CD4-positive, alpha-beta T cell (primary cell): ENCODE data around the gene IFI35. TPM values are rescaled to one million over a fixed set of nuclear protein-coding genes. Genes with fewer than 3 reads are reported as not detected.
"Not testable (repeated sequence)": the region's sequence is repeated elsewhere in the genome, so short reads cannot be mapped to it uniquely, and the experiment has no call there.

ENCODE experiments used
- ATAC-seq: fragments of 200-7000 bp; cut with Tn5 transposase; one replicate; pipeline ENCODE4 v1.10.0; 2022; ENCODE audit warnings: mild to moderate bottlenecking; ENCODE audit not compliant: poor library complexity
- CTCF ChIA-PET: fragments of 350-600 bp; sonication (Branson Sonifier 250); formaldehyde crosslinking; loops from one replicate; lab custom pipeline; 2021; ENCODE audit warnings: antibody characterized with exemption, inconsistent platforms; lab: Charles Lee
- POLR2A ChIA-PET: fragments of 350-600 bp; sonication (Branson Sonifier 250); formaldehyde crosslinking; loops from one replicate; lab custom pipeline; 2021; ENCODE audit warnings: antibody characterized with exemption, inconsistent platforms; lab: Charles Lee
- DNase-seq, 14 experiments: peaks; one replicate each; pipeline ENCODE4 v3.0.0-alpha.2; 2013 to 2020; ENCODE audit warnings: mixed read lengths in 2 of 14
- H3K27ac ChIP-seq, 2 donors: one replicate each; pipeline versions ENCODE4 v1.5.1 to v1.7.0; 2013; ENCODE audit warnings: low read length in 2 of 2, low read depth in 1 of 2, mild to moderate bottlenecking in 1 of 2
- H3K27me3 ChIP-seq, 2 experiments: 1 replicate in 1 of 2; 2 replicates in 1 of 2; pipeline versions ENCODE4 v1.6.1 to v1.7.0; 2013; ENCODE audit warnings: low read length in 2 of 2, control low read depth in 1 of 2, mild to moderate bottlenecking in 1 of 2, moderate library complexity in 1 of 2; ENCODE audit not compliant: insufficient read depth in 2 of 2, control insufficient read depth in 1 of 2
- H3K36me3 ChIP-seq: one replicate; pipeline ENCODE4 v1.6.1; 2013; ENCODE audit warnings: low read length, control low read depth; ENCODE audit not compliant: insufficient read depth
- H3K4me1 ChIP-seq: one replicate; pipeline ENCODE4 v1.6.1; 2013; ENCODE audit warnings: low read length, control low read depth; ENCODE audit not compliant: insufficient read depth
- H3K4me3 ChIP-seq: one replicate; pipeline ENCODE4 v1.5.1; 2013; ENCODE audit warnings: mild to moderate bottlenecking, low read length, moderate library complexity
- H3K9me3 ChIP-seq, 2 experiments: 1 replicate in 1 of 2; 2 replicates in 1 of 2; pipeline versions ENCODE4 v1.6.1 to v1.7.0; 2013; ENCODE audit warnings: low read length in 2 of 2, mild to moderate bottlenecking in 2 of 2, control low read depth in 1 of 2, moderate library complexity in 1 of 2; ENCODE audit not compliant: control insufficient read depth in 1 of 2, insufficient read depth in 1 of 2
- H3K27ac Mint-ChIP-seq: one replicate; pipeline ENCODE4 v1.8.0; 2020; ENCODE audit warnings: mixed read lengths
- H3K27me3 Mint-ChIP-seq: one replicate; pipeline ENCODE4 v1.8.0; 2021; ENCODE audit warnings: mixed read lengths
- H3K36me3 Mint-ChIP-seq: one replicate; pipeline ENCODE4 v1.8.0; 2021; ENCODE audit warnings: low read depth, mixed read lengths
- H3K4me1 Mint-ChIP-seq: one replicate; pipeline ENCODE4 v1.8.0; 2021; ENCODE audit warnings: low read depth, mixed read lengths
- H3K4me3 Mint-ChIP-seq: one replicate; pipeline ENCODE4 v1.8.0; 2020; ENCODE audit warnings: mild to moderate bottlenecking, mixed read lengths
- H3K9me3 Mint-ChIP-seq: one replicate; pipeline ENCODE4 v1.8.0; 2020; ENCODE audit warnings: mixed read lengths
- intact Hi-C, 2 experiments: fragments of 100-400 bp; cut with DNase I in 1 of 2; cut with micrococcal nuclease in 1 of 2; formaldehyde crosslinking; loops; one replicate each; pipeline versions ENCODE4 v1.15.1 to v1.9.0; 2023 to 2025; cut with DNase I, micrococcal nuclease
- total RNA-seq, 174 experiments: library from RNA in 2 of 174; stranded (reverse) in 2 of 174; gene quantifications; one replicate each; pipeline ENCODE4 v1.2.3 and lab custom pipeline; 2021 to 2026
- TF ChIP-seq, protein P1 (sequence below): fragments of 200-600 bp; IDR thresholded peaks from one replicate; pipeline ENCODE4 v1.8.0; 2022; ENCODE audit warnings: antibody characterized with exemption, mild to moderate bottlenecking

IFI35 gene
- total RNA-seq, 2 experiments from 2014 or later = 23.0 to 24.7 TPM

DNA sequence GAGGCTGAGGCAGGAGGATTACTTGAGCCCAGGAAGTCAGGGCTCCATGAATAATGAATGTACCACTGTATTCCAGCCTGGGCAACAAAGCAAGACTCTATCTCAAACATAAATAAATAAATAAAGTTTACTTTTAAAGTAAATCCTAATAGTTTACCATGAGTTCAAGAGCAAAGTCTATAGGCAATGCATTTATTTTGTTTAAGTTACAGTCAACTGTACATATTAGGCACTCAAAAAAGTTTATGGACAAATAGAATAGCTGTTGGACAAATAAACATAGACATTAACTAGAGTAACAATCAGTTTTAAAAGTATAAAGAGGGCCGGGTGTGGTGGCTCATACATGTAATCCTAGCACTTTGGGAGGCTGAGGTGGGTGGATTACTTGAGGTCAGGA is 38.7 kb upstream of the IFI35 start:
- peaks cover 12% of the 10 kb centered on the region for H3K36me3 Mint-ChIP-seq
- no peak overlapping the region for H3K4me3 Mint-ChIP-seq
- DNase-seq = no peak
- ChIA-PET POLR2A (no interaction called here), CTCF (no interaction called here)
- no peak overlapping the region for H3K27ac ChIP-seq
- H3K36me3 ChIP-seq = no peaks in the 10 kb centered on the region
- no peaks in the 10 kb centered on the region for H3K9me3 ChIP-seq
- H3K27ac Mint-ChIP-seq = no peak overlapping the region
- H3K27me3 ChIP-seq = no peaks in the 10 kb centered on the region
- no peak for ATAC-seq
- TF ChIP-seq, protein P1, sequence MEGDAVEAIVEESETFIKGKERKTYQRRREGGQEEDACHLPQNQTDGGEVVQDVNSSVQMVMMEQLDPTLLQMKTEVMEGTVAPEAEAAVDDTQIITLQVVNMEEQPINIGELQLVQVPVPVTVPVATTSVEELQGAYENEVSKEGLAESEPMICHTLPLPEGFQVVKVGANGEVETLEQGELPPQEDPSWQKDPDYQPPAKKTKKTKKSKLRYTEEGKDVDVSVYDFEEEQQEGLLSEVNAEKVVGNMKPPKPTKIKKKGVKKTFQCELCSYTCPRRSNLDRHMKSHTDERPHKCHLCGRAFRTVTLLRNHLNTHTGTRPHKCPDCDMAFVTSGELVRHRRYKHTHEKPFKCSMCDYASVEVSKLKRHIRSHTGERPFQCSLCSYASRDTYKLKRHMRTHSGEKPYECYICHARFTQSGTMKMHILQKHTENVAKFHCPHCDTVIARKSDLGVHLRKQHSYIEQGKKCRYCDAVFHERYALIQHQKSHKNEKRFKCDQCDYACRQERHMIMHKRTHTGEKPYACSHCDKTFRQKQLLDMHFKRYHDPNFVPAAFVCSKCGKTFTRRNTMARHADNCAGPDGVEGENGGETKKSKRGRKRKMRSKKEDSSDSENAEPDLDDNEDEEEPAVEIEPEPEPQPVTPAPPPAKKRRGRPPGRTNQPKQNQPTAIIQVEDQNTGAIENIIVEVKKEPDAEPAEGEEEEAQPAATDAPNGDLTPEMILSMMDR = no peak
- peaks cover 16% of the 10 kb centered on the region for H3K4me1 ChIP-seq
- no peaks in the 10 kb centered on the region for H3K9me3 Mint-ChIP-seq
- H3K4me3 ChIP-seq = no peak overlapping the region
- H3K27me3 Mint-ChIP-seq = no peaks in the 10 kb centered on the region
- intact Hi-C loops = no loop called here
- H3K4me1 Mint-ChIP-seq = peaks cover 14% of the 10 kb centered on the region

DNA sequence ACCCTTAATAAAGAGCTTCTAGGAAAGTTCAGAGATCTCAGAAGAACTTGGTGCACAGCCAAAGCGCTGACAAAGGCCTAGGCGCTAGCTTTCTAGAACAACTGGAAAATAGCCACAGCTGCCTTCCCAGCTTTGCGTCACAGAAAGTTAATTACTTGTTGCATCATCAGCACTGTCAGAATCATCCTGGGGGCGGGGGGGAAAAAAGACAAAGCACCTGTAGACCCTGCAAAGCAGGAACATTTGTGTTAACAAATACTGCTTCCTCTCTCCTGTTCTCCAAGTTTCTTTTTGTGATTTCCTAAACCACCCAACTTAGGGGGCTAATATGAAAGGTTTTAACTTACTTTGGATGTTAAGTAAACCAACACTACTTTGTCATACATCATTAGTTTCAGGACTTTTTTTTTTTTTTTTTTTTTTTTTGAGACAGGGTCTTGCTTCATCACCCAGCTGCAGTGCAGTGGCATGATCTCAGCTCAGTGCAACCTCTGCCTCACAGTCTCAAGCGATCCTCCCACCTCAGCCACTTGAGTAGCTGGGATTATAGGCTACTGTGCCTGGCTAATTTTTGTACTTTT is 37.5 kb upstream of the IFI35 start:
- H3K27me3 Mint-ChIP-seq = no peaks in the 10 kb centered on the region
- peaks cover 6% of the 10 kb centered on the region for H3K4me1 Mint-ChIP-seq
- Histone ChIP-seq H3K36me3 (no peaks in the 10 kb centered on the region), H3K27me3 (no peaks in the 10 kb centered on the region), H3K4me3 (no peak overlapping the region), H3K27ac (no peak overlapping the region), H3K9me3 (no peaks in the 10 kb centered on the region), H3K4me1 (peaks cover 5% of the 10 kb centered on the region)
- no peak overlapping the region for H3K27ac Mint-ChIP-seq
- TF ChIP-seq, protein P1 = no peak
- ATAC-seq (no peak), DNase-seq (no peak)
- ChIA-PET POLR2A (interaction anchor here (0.7 kb wide), 1 partner anchor 515 kb away, joined by 3 read pairs; the partner anchor contains the start of gene DHX8), CTCF (no interaction called here)
- intact Hi-C loops = no loop called here
- H3K36me3 Mint-ChIP-seq = peaks cover 5% of the 10 kb centered on the region
- H3K9me3 Mint-ChIP-seq = no peaks in the 10 kb centered on the region
- H3K4me3 Mint-ChIP-seq = no peak overlapping the region

DNA sequence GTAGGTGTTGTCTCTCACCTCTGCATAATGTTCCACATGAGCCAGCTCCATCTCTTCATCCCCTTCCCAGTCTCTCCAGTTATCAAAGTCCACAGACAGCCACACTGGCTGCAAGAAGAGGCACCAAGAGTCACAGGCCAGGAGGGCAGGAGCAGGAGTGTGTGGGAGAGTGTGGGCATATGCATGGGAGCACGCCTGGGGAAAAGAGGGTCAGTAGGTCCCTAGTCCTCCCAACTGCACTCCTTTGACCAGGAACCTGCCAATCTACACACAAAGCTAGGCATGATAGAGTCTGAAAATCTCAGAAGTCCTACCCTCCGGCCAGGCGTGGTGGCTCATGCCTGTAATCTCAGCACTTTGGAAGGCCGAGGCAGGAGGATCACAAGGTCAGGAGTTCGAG is 35.0 kb upstream of the IFI35 start:
- CTCF ChIA-PET = no interaction called here
- Mint-ChIP-seq H3K27me3 (no peaks in the 10 kb centered on the region), H3K4me1 (no peaks in the 10 kb centered on the region), H3K27ac (no peak overlapping the region), H3K4me3 (no peak overlapping the region), H3K36me3 (no peaks in the 10 kb centered on the region), H3K9me3 (no peaks in the 10 kb centered on the region)
- ATAC-seq = no peak
- Histone ChIP-seq H3K36me3 (no peaks in the 10 kb centered on the region), H3K9me3 (no peaks in the 10 kb centered on the region), H3K4me1 (no peaks in the 10 kb centered on the region), H3K4me3 (no peak overlapping the region), H3K27ac (no peak overlapping the region), H3K27me3 (no peaks in the 10 kb centered on the region)
- TF ChIP-seq, protein P1 = no peak
- intact Hi-C loops = no loop called here
- POLR2A ChIA-PET = no interaction called here
- no peak for DNase-seq

DNA sequence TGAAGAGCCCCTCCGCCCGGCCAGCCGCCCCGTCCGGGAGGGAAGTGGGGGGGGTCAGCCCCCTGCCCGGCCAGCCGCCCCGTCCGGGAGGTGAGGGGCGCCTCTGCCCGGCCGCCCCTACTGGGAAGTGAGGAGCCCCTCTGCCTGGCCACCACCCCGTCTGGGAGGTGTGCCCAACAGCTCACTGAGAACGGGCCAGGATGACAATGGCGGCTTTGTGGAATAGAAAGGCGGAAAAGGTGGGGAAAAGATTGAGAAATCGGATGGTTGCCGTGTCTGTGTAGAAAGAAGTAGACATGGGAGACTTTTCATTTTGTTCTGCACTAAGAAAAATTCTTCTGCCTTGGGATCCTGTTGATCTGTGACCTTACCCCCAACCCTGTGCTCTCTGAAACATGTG is 33.3 kb upstream of the IFI35 start:
- ATAC-seq, H3K27me3 ChIP-seq, H3K4me1 Mint-ChIP-seq, POLR2A ChIA-PET, DNase-seq, H3K27ac ChIP-seq, intact Hi-C loops, H3K27ac Mint-ChIP-seq, H3K27me3 Mint-ChIP-seq, H3K4me3 Mint-ChIP-seq, H3K4me3 ChIP-seq, CTCF ChIA-PET, H3K36me3 ChIP-seq, H3K9me3 Mint-ChIP-seq, H3K4me1 ChIP-seq, H3K9me3 ChIP-seq, H3K36me3 Mint-ChIP-seq: not testable (repeated sequence)
